SK-N-SH treated with all-trans-retinoic acid at 6 μM for 48 hours (cell line): ENCODE measurements around the gene GRB7.
"Not testable (repeated sequence)": the region's sequence is repeated elsewhere in the genome, so short reads cannot be mapped to it uniquely, and the experiment has no call there.

Experiments
- CSDC2 ChIP-seq: fragments of 250-450 bp; sonication (Bioruptor Pico); IDR thresholded peaks from 2 replicates; pipeline ENCODE4 v1.5.0; 2020; ENCODE audit warnings: mild to moderate bottlenecking, moderate library complexity
- CSRNP3 ChIP-seq: fragments of 250-450 bp; sonication (Bioruptor Pico); IDR thresholded peaks from 2 replicates; pipeline ENCODE4 v1.5.1; 2021; ENCODE audit warnings: mild to moderate bottlenecking, moderate library complexity
- PPARA ChIP-seq: fragments of 250-450 bp; sonication (Bioruptor Pico); IDR thresholded peaks from 2 replicates; pipeline ENCODE4 v1.5.0; 2020; ENCODE audit warnings: mild to moderate bottlenecking, borderline replicate concordance

DNA sequence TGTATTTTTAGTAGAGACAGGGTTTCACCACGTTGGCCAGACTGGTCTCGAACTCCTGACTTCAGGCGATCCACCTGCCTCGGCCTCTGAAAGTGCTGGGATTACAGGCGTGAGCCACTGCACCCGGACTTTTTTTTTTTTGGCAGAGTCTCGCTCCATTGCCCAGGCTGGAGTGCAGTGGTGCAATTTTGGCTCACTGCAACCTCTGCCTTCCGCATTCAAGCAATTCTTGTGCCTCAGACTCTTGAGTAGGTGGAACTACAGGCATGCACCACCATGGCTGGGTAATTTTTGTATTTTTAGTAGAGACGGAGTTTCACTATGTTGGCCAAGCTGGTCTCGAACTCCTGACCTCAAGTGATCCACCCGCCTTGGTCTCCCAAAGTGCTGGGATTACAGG is 26.7 kb upstream of the GRB7 start:
- not testable (repeated sequence) for TF ChIP-seq PPARA, CSRNP3, CSDC2 (CRISPR knock-in tag)
